GM21786 (cell line): ENCODE measurements around the gene SND1.
A peak's percentile ranks its signal among the peaks of the same experiment; 100 is the strongest.
"Not testable (repeated sequence)": the region's sequence is repeated elsewhere in the genome, so short reads cannot be mapped to it uniquely, and the experiment has no call there.

ENCODE experiments used
- ATAC-seq: cut with Tn5 transposase; IDR thresholded peaks from one replicate; pipeline ENCODE4 v1.9.1; 2021; ENCODE audit not compliant: unreplicated experiment

Gene SND1

GRCh38 chr7:127824682-127825081, 172.7 kb downstream of the SND1 start:
- ATAC-seq: no peak

- peak; percentile 87 for ATAC-seq
These were observed 177.0 kb downstream of the SND1 start for GRCh38 chr7:127828843-127829500.

- ATAC-seq: no peak
These were observed 179.6 kb downstream of the SND1 start for GRCh38 chr7:127831318-127832219.

GRCh38 chr7:127832592-127832991, 180.6 kb downstream of the SND1 start:
- no peak for ATAC-seq

GRCh38 chr7:127833641-127834040, 181.6 kb downstream of the SND1 start:
- no peak for ATAC-seq

- ATAC-seq: no peak
These were observed 183.7 kb downstream of the SND1 start for GRCh38 chr7:127835679-127836078.

GRCh38 chr7:127837816-127838410, 185.9 kb downstream of the SND1 start:
- ATAC-seq: not testable (repeated sequence)

- no peak for ATAC-seq
These were observed 186.9 kb downstream of the SND1 start for GRCh38 chr7:127838816-127839415.

GRCh38 chr7:127840226-127840951, 188.4 kb downstream of the SND1 start:
- no peak for ATAC-seq

GRCh38 chr7:127844165-127844564, 192.2 kb downstream of the SND1 start:
- ATAC-seq: no peak

GRCh38 chr7:127844707-127845331, 192.8 kb downstream of the SND1 start:
- no peak for ATAC-seq

- no peak for ATAC-seq
These were observed 193.7 kb downstream of the SND1 start for GRCh38 chr7:127845522-127846214.

GRCh38 chr7:127847641-127848040, 195.6 kb downstream of the SND1 start:
- ATAC-seq: no peak

GRCh38 chr7:127848241-127848640, 196.2 kb downstream of the SND1 start:
- no peak for ATAC-seq

GRCh38 chr7:127850195-127850594, 198.2 kb downstream of the SND1 start:
- no peak for ATAC-seq

GRCh38 chr7:127854383-127854782, 202.4 kb downstream of the SND1 start:
- ATAC-seq: no peak

- no peak for ATAC-seq
These were observed 205.5 kb downstream of the SND1 start for GRCh38 chr7:127857464-127857841.

GRCh38 chr7:127858091-127858914, 206.3 kb downstream of the SND1 start:
- ATAC-seq: no peak

GRCh38 chr7:127858915-127859189, 206.9 kb downstream of the SND1 start:
- ATAC-seq: no peak
